Endothelial cell of umbilical vein (primary cell): ENCODE results near the gene SH3GLB2.

Source experiments
- CTCF ChIP-seq, 2 donors: IDR thresholded peaks; 1 replicate in 1 of 2; 2 replicates in 1 of 2; pipeline ENCODE4 v1.5.1; 2011; ENCODE audit warnings: low read length in 2 of 2, mild to moderate bottlenecking in 2 of 2, moderate library complexity in 2 of 2, control low read depth in 1 of 2, inconsistent platforms in 1 of 2, low read depth in 1 of 2; ENCODE audit not compliant: insufficient read depth in 1 of 2; ENCODE audit errors: extremely low read depth in 1 of 2
- EZH2 ChIP-seq: IDR thresholded peaks from 2 replicates; pipeline ENCODE4 v1.6.1; 2012; ENCODE audit warnings: borderline replicate concordance, low read depth, mild to moderate bottlenecking, moderate library complexity, low read length, inconsistent platforms; ENCODE audit not compliant: severe bottlenecking
- FOS ChIP-seq: IDR thresholded peaks from 2 replicates; pipeline ENCODE4 v1.6.1; 2011; ENCODE audit warnings: mild to moderate bottlenecking, low read length, moderate library complexity, borderline replicate concordance; ENCODE audit not compliant: insufficient read depth
- GATA2 ChIP-seq: IDR thresholded peaks from 2 replicates; pipeline ENCODE4 v1.7.0; 2011; ENCODE audit warnings: low read depth, mild to moderate bottlenecking, moderate library complexity, mixed read lengths, low read length; ENCODE audit not compliant: insufficient read length, insufficient read depth
- JUN ChIP-seq: IDR thresholded peaks from 2 replicates; pipeline ENCODE4 v1.6.1; 2011; ENCODE audit warnings: borderline replicate concordance, low read depth; ENCODE audit not compliant: insufficient read length, insufficient read depth
- MAX ChIP-seq: IDR thresholded peaks from 2 replicates; pipeline ENCODE4 v1.6.1; 2011; ENCODE audit not compliant: insufficient read depth, insufficient read length
- POLR2A ChIP-seq: IDR thresholded peaks from 2 replicates; pipeline ENCODE4 v1.6.1; 2012; ENCODE audit warnings: low read depth, mild to moderate bottlenecking, control low read depth, low read length
- POLR2AphosphoS5 ChIP-seq: IDR thresholded peaks from 2 replicates; pipeline ENCODE4 v1.6.1; 2012; ENCODE audit warnings: low read depth, mild to moderate bottlenecking, control low read depth, low read length, moderate library complexity; ENCODE audit not compliant: insufficient read depth

GRCh38 chr9:129026442-129027223 lies 1.5 kb downstream of the SH3GLB2 start:
- TF ChIP-seq POLR2A (no peak), CTCF (IDR thresholded peaks at IDR 0.05; ENCODE audit: extremely low read depth in 1 of 2, insufficient read depth in 1 of 2, low read depth in 1 of 2, low read length in 2 of 2) (no peak), EZH2 (no peak), POLR2AphosphoS5 (no peak), FOS (no peak), MAX (no peak), GATA2 (no peak), JUN (no peak)
